ENCODE data around the gene GCDH. TPM values are rescaled to one million over a fixed set of nuclear protein-coding genes. Genes with fewer than 3 reads are reported as not detected.

The GCDH gene
- total RNA-seq, 1 donor from 2014 or later, result 35.2 TPM

DNA sequence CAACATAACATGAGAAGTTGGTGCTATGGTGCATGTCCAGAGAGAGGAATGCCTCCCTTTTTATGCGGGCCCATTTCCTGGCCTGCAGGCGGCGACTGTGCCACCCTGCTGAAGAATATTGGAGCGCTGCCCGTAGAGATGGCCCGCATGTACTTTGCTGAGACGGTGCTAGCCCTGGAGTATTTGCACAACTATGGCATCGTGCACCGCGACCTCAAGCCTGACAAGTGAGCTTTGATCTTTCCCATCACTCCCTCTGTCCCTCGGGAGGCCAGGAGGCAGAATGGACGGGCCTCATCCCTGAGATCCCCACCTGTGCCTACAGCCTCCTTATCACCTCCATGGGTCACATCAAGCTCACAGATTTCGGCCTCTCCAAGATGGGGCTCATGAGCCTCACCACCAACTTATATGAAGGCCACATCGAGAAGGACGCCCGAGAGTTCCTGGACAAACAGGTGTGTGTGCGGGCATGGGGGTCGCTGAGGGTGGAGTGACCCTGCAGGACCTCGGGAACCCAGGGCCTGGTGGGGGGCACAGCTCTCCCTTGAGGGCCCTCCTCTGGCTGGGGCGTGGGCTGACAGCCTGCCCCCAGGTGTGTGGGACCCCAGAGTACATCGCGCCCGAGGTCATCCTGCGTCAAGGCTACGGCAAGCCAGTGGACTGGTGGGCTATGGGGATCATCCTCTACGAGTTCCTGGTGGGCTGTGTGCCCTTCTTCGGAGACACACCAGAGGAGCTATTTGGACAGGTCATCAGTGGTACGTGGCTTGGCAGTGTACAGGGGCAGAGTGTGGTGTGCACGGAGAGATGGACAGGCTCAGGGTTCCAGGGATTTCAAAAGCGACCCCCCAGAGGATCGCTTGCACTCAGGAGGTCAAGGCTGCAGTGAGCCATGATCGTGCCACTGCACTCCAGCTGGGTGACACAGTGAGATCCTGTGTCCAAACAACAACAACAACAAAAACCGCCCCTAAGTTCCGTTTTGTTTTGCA, 25.9 kb upstream of the GCDH start:
- H3K36me3 ChIP-seq (ENCODE audit: control insufficient read depth, insufficient read depth, low read length), result no peaks in the 10 kb centered on the region
- TF ChIP-seq, protein P1, sequence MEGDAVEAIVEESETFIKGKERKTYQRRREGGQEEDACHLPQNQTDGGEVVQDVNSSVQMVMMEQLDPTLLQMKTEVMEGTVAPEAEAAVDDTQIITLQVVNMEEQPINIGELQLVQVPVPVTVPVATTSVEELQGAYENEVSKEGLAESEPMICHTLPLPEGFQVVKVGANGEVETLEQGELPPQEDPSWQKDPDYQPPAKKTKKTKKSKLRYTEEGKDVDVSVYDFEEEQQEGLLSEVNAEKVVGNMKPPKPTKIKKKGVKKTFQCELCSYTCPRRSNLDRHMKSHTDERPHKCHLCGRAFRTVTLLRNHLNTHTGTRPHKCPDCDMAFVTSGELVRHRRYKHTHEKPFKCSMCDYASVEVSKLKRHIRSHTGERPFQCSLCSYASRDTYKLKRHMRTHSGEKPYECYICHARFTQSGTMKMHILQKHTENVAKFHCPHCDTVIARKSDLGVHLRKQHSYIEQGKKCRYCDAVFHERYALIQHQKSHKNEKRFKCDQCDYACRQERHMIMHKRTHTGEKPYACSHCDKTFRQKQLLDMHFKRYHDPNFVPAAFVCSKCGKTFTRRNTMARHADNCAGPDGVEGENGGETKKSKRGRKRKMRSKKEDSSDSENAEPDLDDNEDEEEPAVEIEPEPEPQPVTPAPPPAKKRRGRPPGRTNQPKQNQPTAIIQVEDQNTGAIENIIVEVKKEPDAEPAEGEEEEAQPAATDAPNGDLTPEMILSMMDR (IDR thresholded peaks at IDR 0.05; ENCODE audit: insufficient read depth, low read length, poor library complexity, severe bottlenecking), result no peak
- DNase-seq (ENCODE audit: low read depth), result no peak
- no peak overlapping the region for H3K4me3 ChIP-seq (ENCODE audit: low read depth, low read length)
- H3K27me3 ChIP-seq (ENCODE audit: control insufficient read depth, insufficient read depth, low read length), result peaks cover 2% of the 10 kb centered on the region

DNA sequence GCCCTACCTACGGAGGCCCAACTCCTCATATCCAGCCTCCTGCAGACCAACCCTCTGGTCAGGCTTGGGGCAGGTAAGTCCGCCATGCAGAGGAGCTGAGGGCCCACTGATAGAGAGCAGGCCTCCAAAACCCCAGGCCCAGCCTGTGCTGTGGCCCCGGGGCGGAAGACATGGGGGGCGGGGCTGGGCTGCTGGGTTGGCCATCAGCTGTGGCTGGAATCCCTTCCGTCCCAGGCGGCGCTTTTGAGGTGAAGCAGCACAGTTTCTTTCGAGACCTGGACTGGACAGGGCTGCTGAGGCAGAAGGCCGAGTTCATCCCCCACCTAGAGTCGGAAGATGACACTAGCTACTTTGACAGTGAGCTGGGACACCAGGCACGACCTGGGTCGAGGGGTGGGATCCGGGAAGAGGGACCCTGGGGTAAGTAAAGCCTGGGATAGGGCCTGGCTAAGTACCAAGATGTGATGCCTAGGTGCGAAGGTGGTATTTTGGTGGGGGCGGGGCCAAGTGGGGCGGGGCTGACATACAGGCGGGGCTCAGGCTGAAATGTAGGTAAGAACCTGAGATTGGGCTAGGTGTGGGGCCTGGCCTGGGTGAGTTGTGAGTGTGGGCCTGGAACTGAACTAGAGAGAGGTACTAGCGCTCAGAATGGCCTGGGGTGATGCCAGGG, 25.1 kb upstream of the GCDH start:
- TF ChIP-seq, protein P1 (IDR thresholded peaks at IDR 0.05; ENCODE audit: insufficient read depth, low read length, poor library complexity, severe bottlenecking), result no peak
- no peak for DNase-seq (ENCODE audit: low read depth)
- H3K27me3 ChIP-seq (ENCODE audit: control insufficient read depth, insufficient read depth, low read length), result peaks cover 2% of the 10 kb centered on the region
- no peak overlapping the region for H3K4me3 ChIP-seq (ENCODE audit: low read depth, low read length)
- H3K36me3 ChIP-seq (ENCODE audit: control insufficient read depth, insufficient read depth, low read length), result no peaks in the 10 kb centered on the region

DNA sequence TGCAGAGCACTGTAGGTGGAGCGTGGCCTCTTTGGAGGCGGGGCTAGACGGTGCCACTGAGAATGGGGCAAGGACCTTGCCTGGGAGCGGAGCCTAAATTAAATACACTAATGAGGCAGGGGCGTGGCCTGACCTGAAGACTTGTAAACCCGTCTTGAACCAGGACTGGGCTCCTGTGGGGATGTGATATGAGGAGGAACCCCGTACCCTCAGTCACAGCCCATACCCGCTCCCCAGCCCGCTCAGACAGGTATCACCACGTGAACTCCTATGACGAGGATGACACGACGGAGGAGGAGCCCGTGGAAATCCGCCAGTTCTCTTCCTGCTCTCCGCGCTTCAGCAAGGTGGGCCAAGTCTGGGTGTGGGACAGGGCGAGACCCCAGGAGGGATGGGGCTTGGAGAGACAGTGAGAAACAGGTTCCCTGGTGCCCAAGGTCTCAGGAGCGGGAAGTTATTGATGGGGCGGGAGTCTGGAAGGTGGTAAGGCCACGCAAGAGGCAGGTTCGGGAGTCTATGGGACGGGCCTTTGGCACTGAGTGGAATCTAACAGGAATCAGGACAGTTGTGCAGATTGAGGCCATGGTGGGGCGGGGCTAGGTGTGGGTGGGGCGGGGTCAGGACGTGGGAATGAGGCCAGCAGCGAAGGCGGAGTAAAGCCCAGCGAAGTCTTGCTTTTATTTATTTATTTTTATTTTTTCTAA, 24.4 kb upstream of the GCDH start:
- Histone ChIP-seq H3K27me3 (ENCODE audit: control insufficient read depth, insufficient read depth, low read length) (peaks cover 2% of the 10 kb centered on the region), H3K4me3 (ENCODE audit: low read depth, low read length) (no peak overlapping the region), H3K36me3 (ENCODE audit: control insufficient read depth, insufficient read depth, low read length) (no peaks in the 10 kb centered on the region)
- TF ChIP-seq, protein P1 (IDR thresholded peaks at IDR 0.05; ENCODE audit: insufficient read depth, low read length, poor library complexity, severe bottlenecking), result no peak
- no peak for DNase-seq (ENCODE audit: low read depth)

DNA sequence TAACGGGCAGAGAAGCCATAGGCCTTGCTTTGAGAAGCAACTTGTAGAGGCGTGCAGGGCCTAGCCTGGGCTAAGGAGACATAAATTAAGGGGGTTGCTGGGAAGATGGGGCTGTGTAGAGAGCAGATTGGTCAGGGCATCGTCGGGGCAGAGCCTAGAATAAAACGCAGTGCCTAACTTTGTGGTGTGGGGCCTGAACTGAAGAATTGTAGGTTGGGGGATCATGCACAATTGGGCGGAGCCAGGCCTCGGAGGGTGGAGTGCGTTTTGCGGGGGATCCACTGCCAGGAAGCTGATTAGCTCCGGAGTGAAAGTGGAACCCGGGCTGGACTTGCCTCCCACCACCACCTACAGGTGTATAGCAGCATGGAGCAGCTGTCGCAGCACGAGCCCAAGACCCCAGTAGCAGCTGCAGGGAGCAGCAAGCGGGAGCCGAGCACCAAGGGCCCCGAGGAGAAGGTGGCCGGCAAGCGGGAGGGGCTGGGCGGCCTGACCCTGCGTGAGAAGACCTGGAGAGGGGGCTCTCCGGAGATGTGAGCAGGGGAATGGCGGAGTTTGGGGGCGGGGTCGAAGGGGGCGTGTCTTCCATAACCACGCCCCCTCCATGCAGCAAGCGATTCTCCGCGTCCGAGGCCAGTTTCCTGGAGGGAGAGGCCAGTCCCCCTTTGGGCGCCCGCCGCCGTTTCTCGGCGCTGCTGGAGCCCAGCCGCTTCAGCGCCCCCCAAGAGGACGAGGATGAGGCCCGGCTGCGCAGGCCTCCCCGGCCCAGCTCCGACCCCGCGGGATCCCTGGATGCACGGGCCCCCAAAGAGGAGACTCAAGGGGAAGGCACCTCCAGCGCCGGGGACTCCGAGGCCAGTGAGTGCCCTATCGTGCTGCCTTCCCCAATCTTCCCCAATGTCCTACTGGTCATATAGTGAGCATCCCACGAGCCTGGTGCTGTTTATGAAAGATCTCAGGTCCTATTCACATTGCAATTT, 23.6 kb upstream of the GCDH start:
- H3K36me3 ChIP-seq (ENCODE audit: control insufficient read depth, insufficient read depth, low read length), result no peaks in the 10 kb centered on the region
- TF ChIP-seq, protein P1 (IDR thresholded peaks at IDR 0.05; ENCODE audit: insufficient read depth, low read length, poor library complexity, severe bottlenecking), result peak; percentile 8
- no peak for DNase-seq (ENCODE audit: low read depth)
- peaks cover 2% of the 10 kb centered on the region for H3K27me3 ChIP-seq (ENCODE audit: control insufficient read depth, insufficient read depth, low read length)
- peak overlapping the region; percentile 43 for H3K4me3 ChIP-seq (ENCODE audit: low read depth, low read length)

DNA sequence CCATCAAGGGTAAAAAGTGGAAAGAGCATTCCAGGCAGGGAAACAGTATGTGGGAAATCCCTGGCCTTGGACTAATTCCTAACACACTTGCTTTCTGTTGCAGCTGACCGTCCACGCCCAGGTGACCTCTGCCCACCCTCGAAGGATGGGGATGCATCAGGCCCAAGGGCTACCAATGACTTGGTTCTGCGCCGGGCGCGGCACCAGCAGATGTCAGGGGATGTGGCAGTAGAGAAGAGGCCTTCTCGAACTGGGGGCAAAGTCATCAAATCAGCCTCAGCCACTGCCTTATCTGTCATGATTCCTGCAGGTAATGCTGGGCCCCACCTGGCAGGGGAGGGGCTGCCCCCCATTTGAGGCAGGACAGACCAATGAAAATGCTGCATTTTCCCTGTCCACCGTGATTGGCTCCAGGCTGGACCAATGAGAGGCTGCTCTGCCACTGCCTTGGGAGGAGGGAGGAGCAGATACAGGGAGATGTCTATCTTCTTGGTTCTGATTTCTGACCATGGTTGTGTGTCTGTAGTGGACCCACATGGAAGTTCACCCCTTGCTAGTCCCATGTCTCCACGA, 22.3 kb upstream of the GCDH start:
- peaks cover 7% of the 10 kb centered on the region for H3K27me3 ChIP-seq (ENCODE audit: control insufficient read depth, insufficient read depth, low read length)
- DNase-seq (ENCODE audit: low read depth), result no peak
- TF ChIP-seq, protein P1 (IDR thresholded peaks at IDR 0.05; ENCODE audit: insufficient read depth, low read length, poor library complexity, severe bottlenecking), result no peak
- H3K36me3 ChIP-seq (ENCODE audit: control insufficient read depth, insufficient read depth, low read length), result no peaks in the 10 kb centered on the region
- no peak overlapping the region for H3K4me3 ChIP-seq (ENCODE audit: low read depth, low read length)
